Fibroblast of mammary gland (primary cell): ENCODE measurements around the gene AATK.

Experiments
- DNase-seq: peaks from one replicate; pipeline ENCODE4 v3.0.0-alpha.2; 2010; ENCODE audit warnings: low read depth
- H3K4me3 ChIP-seq: 2 replicates; pipeline ENCODE4 v1.5.1; 2011; ENCODE audit warnings: low read depth, mild to moderate bottlenecking, low read length, moderate library complexity; ENCODE audit not compliant: control insufficient read depth
- TF ChIP-seq, protein P1 (sequence below): conservative IDR thresholded peaks from 2 replicates; pipeline ENCODE4 v1.5.1; 2011; ENCODE audit warnings: low read depth, low read length, inconsistent platforms; ENCODE audit not compliant: control insufficient read depth, insufficient read depth

AATK gene

DNA sequence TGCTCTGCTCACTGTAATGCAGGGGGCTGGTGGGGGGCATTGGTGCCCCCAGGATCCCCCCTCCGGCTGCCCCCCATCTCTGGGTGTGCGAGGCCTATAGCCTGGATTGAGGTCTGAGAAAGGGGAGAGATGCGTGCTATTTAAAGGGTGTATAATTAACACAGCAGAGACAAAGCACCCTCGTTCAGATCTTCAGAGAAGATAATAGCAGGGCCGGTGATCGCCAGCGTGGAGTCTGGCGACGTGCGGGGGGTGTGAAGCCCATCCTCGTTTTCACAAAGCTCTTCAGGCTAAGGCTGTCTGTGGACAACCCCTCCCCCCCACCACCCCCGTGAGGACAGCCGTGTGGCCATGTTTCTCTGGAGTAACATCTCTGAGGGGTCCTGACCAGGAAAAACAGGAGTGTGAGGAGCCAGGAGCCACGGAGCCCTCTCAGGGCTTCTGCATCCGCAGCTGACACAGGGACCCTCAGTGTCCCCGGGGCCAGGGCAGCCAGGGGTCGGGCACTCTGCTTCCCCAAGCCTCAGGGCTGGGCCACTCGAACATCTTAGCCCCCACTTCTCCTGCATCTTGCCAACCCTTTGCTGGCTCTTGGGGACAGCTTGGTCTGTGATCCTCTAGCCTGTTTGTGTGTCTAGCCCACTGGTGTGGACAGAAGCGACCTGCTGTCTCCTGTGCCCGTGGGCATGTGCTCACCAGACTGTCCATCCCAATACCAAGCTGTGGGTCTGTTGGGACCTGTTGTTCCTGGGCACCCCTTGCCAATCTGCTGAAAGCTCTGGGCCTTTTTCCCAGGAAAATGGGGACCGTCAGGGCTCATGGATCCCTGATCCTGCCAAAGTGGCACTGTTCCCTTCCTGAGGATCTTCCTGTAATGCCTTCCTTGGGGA, 72.2 kb downstream of the AATK start:
- DNase-seq, result no peak
- TF ChIP-seq, protein P1, sequence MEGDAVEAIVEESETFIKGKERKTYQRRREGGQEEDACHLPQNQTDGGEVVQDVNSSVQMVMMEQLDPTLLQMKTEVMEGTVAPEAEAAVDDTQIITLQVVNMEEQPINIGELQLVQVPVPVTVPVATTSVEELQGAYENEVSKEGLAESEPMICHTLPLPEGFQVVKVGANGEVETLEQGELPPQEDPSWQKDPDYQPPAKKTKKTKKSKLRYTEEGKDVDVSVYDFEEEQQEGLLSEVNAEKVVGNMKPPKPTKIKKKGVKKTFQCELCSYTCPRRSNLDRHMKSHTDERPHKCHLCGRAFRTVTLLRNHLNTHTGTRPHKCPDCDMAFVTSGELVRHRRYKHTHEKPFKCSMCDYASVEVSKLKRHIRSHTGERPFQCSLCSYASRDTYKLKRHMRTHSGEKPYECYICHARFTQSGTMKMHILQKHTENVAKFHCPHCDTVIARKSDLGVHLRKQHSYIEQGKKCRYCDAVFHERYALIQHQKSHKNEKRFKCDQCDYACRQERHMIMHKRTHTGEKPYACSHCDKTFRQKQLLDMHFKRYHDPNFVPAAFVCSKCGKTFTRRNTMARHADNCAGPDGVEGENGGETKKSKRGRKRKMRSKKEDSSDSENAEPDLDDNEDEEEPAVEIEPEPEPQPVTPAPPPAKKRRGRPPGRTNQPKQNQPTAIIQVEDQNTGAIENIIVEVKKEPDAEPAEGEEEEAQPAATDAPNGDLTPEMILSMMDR, result no peak
- no peak overlapping the region for H3K4me3 ChIP-seq

DNA sequence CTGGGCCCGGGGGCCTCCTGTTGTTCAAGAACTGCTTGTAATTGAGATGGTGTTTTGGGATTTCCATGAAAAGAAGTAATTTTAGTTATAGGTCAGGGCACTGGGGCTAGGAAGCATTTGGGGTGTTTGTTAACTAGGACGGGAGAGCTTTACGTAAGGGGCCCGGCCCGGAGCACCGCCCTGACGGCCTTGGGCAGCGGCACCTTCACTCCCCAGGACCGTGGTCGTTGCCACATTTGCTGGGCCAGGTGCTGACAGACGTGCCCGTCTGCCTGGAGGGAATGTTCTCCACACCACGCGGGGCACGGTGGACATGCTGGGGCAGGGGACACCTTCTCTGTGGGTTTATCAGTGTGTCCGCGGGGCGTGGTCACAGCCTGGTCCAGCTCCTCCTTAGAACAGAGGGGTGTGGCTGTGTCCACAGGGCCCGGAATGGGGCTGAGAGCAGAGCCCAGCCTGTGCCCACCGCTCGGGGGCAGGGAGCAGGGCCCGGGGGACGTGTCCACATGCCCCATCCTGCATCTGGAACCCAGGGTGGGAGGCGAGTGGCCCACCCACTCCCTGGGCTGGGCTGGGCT, 73.4 kb downstream of the AATK start:
- H3K4me3 ChIP-seq, result no peak overlapping the region
- TF ChIP-seq, protein P1, result no peak
- no peak for DNase-seq

DNA sequence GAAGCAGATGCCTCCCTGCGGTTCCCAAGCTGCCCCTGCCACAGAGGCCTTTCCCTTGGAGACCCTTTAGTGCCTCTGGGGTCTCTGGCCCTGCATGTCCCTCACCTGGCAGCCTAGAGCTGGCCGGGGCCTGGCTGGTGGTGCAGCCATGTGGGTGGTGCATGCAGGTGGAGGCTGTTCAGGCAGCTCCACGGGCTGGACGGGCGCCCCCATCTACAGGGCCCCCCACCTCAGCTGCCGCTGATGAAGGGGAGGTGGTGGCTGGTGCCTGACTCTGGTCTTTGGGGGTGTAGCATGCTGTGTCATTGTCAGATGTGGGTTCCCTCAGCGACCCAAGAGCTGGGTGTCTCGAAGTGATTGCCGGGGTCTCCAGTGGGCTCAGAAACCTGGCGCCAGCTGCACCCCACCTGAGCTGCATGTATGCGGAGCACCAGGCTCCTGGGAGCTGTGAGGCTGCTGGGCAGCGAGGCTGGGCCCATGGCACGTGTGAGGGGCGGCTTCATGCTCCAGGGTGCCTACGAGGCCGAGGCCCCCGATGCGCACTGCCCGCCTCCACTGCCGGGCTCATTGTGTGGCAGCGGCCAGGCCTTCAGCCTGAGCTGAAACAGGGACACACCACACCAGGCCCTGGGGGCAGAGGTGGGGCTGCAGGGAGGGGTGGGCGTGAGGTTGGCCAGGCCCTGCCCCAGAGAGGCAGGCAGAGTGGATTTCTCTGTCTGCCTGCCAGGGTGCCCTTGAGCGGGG, 74.1 kb downstream of the AATK start:
- TF ChIP-seq, protein P1, result no peak
- no peak for DNase-seq
- no peak overlapping the region for H3K4me3 ChIP-seq

DNA sequence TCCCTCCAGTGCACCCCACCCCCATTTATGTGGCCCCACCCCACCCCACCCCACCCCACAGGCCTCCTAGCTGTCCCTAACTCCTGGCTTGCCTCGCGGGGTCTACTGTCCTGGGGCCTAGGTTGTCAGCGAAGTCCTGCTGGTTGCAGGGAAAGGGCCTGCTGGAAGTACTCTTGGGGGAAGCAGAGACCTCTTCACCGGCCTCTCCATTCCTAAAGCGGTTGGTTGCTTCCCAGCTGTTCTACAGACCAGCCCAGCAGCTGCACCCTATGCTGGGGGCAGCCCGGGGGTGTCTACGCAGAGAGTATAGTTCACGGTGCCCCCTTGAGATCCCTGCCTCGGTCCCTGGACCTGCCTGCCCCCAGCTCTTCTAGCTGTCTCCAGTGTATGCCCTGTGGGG, 74.9 kb downstream of the AATK start:
- TF ChIP-seq, protein P1, result no peak
- no peak for DNase-seq
- no peak overlapping the region for H3K4me3 ChIP-seq

DNA sequence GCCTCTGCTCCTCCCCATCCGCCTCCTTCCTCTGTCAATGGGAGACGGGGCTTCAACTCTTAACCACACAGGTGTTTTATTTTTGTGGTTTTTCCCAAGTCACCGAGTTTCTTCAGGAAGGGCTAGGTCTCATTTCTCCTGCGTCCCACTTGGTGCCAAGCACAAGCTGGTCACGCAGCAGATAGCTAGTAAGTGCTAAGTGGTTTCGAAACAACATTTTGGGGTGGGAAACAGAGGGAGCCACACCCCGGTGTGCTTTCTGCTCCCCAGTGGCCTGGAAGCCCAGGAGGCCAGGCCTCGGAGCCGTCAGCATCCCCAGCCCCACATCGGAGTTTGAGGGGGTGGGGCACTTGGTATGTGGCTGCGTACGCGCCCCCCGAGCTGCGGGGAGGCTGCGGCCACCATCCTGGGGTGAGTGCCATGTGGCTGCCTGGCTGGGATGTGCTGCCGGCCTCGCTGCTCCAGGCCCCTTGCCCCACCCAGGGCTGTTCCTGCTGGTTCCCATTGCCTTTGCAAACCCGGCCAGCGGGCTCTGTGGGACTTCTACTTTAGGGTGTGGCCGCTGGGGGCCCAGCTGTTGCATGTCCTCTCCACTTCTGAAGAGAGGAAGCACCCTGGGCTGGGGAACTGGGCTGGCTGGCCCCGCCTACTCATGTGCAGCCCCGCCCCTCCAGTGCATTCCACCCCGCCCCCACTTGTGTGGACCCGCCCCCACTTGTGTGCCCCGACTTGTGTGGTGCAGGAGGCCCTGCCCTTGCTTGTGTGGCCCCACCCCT, 75.5 kb downstream of the AATK start:
- H3K4me3 ChIP-seq, result no peak overlapping the region
- TF ChIP-seq, protein P1, result no peak
- DNase-seq, result peak; percentile 12
